Right atrium auricular region (tissue), 2 donors: ENCODE results near the gene ITIH4. TPM values are rescaled to one million over a fixed set of nuclear protein-coding genes. Genes with fewer than 3 reads are reported as not detected.
A peak's percentile ranks its signal among the peaks of the same experiment; 100 is the strongest.

ENCODE experiments used
- DNase-seq: peaks from one replicate; pipeline ENCODE4 v3.0.0-alpha.2; 2019; ENCODE audit warnings: low spot score
- H3K27ac ChIP-seq, 2 donors: fragments of 200-600 bp; sonication (generic); 1 replicate in 1 of 2; 2 replicates in 1 of 2; pipeline ENCODE4 v1.5.1; 2016 to 2019
- H3K27me3 ChIP-seq, 2 donors: fragments of 200-600 bp; sonication (generic); one replicate each; pipeline versions ENCODE4 v1.5.1 to v1.6.0; 2017 to 2019
- H3K36me3 ChIP-seq: fragments of 200-600 bp; sonication (generic); one replicate; pipeline ENCODE4 v1.5.1; 2016
- H3K4me1 ChIP-seq, 2 donors: fragments of 200-600 bp; sonication (generic); one replicate each; pipeline versions ENCODE4 v1.5.1 to v1.6.0; 2017 to 2019
- H3K4me3 ChIP-seq, 2 donors: fragments of 200-600 bp; sonication (generic); 1 replicate in 1 of 2; 2 replicates in 1 of 2; pipeline ENCODE4 v1.5.1; 2017 to 2019; ENCODE audit warnings: mild to moderate bottlenecking in 1 of 2, moderate library complexity in 1 of 2
- H3K9me3 ChIP-seq, 2 donors: fragments of 200-600 bp; sonication (generic); one replicate each; pipeline ENCODE4 v1.5.1; 2019
- total RNA-seq, 2 donors: library from RNA; depleted of rRNA; stranded (reverse); fragments of >200 nt; gene quantifications; one replicate each; pipeline ENCODE4 v1.1.0, GENCODE V29; 2016
- TF ChIP-seq, protein P1 (sequence below), 2 donors: fragments of 200-600 bp; sonication (generic); IDR thresholded peaks; one replicate each; pipeline ENCODE4 v1.5.1; 2019; ENCODE audit warnings: antibody characterized with exemption in 2 of 2

ITIH4 gene
- total RNA-seq, 2 donors from 2014 or later: 1.2 TPM; not detected in 1

DNA sequence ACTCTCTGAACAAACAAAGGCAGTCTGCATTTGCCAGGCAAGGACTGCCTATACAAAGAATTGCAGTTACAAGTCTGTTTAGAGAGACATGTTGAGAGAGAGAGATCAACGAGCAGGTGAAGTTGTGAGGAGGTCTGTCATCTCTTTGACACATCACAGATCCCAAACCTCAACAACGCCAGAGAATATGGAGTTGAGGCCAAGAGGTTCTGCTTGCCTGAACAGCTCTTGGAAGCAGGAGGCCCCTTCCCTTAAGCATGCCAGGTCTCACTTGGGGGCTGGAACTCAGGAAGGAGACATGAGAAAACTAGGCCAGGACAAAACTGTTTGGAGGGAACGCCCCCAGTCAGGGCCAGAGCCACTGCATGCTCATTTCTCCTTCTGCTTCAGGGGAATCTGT, 26.7 kb upstream of the ITIH4 start:
- Histone ChIP-seq H3K27ac (no peak overlapping the region), H3K4me3 (no peak overlapping the region), H3K27me3 (no peaks in the 10 kb centered on the region), H3K36me3 (peaks cover 4% of the 10 kb centered on the region), H3K4me1 (no peaks in the 10 kb centered on the region), H3K9me3 (no peaks in the 10 kb centered on the region)
- TF ChIP-seq, protein P1, sequence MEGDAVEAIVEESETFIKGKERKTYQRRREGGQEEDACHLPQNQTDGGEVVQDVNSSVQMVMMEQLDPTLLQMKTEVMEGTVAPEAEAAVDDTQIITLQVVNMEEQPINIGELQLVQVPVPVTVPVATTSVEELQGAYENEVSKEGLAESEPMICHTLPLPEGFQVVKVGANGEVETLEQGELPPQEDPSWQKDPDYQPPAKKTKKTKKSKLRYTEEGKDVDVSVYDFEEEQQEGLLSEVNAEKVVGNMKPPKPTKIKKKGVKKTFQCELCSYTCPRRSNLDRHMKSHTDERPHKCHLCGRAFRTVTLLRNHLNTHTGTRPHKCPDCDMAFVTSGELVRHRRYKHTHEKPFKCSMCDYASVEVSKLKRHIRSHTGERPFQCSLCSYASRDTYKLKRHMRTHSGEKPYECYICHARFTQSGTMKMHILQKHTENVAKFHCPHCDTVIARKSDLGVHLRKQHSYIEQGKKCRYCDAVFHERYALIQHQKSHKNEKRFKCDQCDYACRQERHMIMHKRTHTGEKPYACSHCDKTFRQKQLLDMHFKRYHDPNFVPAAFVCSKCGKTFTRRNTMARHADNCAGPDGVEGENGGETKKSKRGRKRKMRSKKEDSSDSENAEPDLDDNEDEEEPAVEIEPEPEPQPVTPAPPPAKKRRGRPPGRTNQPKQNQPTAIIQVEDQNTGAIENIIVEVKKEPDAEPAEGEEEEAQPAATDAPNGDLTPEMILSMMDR (IDR thresholded peaks at IDR 0.05): no peak
- no peak for DNase-seq

DNA sequence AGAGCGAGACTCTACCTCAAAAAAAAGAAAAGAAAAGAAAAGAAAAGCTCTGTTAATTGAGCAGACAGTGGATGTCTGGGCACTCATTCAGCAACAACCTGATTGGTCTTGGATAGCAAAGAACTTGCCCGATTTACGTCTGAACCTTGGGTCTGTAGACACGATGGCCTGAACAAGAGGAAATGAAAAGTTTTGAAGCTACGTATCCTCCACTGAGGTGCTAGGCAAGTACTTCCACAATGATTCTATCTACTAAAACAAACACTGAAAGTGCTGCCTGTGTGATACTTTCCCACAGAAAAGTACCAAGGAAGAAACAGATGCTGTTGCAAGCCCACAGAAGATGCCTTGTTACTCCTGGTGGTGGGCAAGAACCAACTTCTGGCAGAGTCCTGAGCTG, 26.2 kb upstream of the ITIH4 start:
- TF ChIP-seq, protein P1 (IDR thresholded peaks at IDR 0.05): no peak
- H3K4me3 ChIP-seq: no peak overlapping the region
- DNase-seq: no peak
- no peak overlapping the region for H3K27ac ChIP-seq
- no peaks in the 10 kb centered on the region for H3K4me1 ChIP-seq
- peaks cover 9% of the 10 kb centered on the region for H3K36me3 ChIP-seq
- H3K9me3 ChIP-seq: no peaks in the 10 kb centered on the region
- H3K27me3 ChIP-seq: no peaks in the 10 kb centered on the region

DNA sequence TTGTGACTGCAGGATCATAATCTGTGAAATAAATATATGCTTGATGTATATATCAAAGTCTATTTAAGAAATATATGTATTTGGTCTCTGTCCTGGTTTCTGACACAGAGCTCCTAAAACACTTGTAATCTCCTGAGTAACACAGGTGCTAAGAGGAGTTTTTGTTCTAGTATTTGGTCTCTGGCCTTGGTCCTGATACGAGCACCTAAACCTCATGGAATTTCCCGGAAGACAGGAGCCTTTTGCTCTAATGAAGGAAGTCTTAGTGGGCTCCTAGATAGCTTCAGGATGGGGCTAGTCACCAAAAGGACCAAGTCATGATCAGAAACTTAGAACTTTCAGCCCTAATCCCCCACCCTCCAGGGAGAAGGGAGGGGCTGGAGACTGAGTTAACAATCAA, 23.5 kb upstream of the ITIH4 start:
- no peak overlapping the region for H3K27ac ChIP-seq
- H3K4me3 ChIP-seq: no peak overlapping the region
- no peak for DNase-seq
- H3K27me3 ChIP-seq: no peaks in the 10 kb centered on the region
- TF ChIP-seq, protein P1 (IDR thresholded peaks at IDR 0.05): no peak
- H3K36me3 ChIP-seq: peaks cover 26% of the 10 kb centered on the region
- no peaks in the 10 kb centered on the region for H3K4me1 ChIP-seq
- no peaks in the 10 kb centered on the region for H3K9me3 ChIP-seq

DNA sequence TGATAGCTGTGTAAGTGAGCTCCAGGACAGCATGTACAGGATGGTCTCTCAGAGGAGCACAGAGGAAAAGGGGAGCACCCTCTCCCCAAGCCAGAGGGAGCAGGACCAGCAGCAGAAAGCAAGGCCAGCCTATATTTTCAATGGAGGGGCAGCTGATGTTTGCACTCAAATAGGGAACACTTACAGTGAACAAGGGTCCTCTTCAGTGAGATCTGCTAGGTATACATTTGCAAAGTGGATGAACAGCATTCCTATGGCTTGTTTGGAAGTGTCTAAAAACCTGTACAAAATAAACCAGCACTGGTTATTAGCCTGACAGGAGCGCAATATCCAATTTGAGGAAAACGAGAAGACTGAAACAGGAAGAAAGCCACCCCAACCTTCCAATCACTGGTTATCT, 21.9 kb upstream of the ITIH4 start:
- TF ChIP-seq, protein P1 (IDR thresholded peaks at IDR 0.05): no peak
- Histone ChIP-seq H3K36me3 (peaks cover 40% of the 10 kb centered on the region), H3K27ac (no peak overlapping the region), H3K4me3 (no peak overlapping the region), H3K4me1 (no peaks in the 10 kb centered on the region), H3K27me3 (no peaks in the 10 kb centered on the region), H3K9me3 (no peaks in the 10 kb centered on the region)
- DNase-seq: no peak

DNA sequence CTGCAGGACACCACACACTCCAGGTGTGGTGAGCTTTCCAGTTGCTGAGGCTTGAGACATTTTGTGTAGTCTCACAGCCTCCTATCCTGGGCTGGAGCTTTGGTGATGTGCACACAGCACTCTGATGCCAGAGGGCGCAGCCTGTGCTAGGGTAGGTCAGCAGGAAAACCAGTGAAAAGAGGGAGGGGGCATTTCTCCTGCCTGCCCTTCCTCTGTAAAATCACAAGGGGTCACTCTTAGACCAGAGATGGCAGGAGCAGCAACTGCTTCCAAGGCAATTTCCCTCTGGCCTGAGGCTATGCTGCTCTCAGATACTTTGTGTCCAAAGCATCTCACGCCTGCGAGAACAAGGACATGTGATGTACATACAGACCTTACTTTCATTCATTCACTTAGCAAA, 20.9 kb upstream of the ITIH4 start:
- no peak for DNase-seq
- H3K9me3 ChIP-seq: no peaks in the 10 kb centered on the region
- TF ChIP-seq, protein P1 (IDR thresholded peaks at IDR 0.05): peak in 1 of 2 donors; percentile 63
- H3K27me3 ChIP-seq: no peaks in the 10 kb centered on the region
- no peak overlapping the region for H3K27ac ChIP-seq
- no peak overlapping the region for H3K4me3 ChIP-seq
- H3K36me3 ChIP-seq: peaks cover 40% of the 10 kb centered on the region
- H3K4me1 ChIP-seq: peaks cover 0 to 7% of the 10 kb centered on the region in 2 donors

DNA sequence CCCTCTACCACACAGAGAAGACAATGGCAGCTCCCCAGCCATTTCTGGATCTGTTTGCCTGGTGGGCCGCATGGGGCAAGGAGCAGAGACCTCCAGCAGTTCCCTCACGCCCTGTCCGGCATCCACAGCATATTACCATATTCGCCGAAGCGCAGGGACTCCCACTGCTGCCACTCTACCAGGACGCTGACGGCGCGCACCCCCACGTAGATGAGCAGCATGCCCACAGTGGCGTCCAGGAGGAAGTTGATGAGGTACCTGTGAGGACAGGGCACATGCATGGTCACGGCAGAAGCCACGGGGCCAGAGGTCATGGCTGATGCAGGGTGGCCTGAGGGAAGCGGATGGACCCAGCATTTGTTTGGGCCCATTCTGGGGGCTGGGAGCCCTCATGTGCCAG, 19.2 kb upstream of the ITIH4 start:
- H3K36me3 ChIP-seq: peaks cover 40% of the 10 kb centered on the region
- H3K4me1 ChIP-seq: peaks cover 0 to 24% of the 10 kb centered on the region in 2 donors
- H3K9me3 ChIP-seq: no peaks in the 10 kb centered on the region
- TF ChIP-seq, protein P1 (IDR thresholded peaks at IDR 0.05): no peak
- no peak overlapping the region for H3K27ac ChIP-seq
- no peaks in the 10 kb centered on the region for H3K27me3 ChIP-seq
- H3K4me3 ChIP-seq: no peak overlapping the region
- no peak for DNase-seq
